Adrenal gland (tissue), 5 donors: Measurements from ENCODE around the gene DNAJC10.

Experiments
- POLR2A ChIP-seq, 2 donors: fragments of 450-650 bp; IDR thresholded peaks; one replicate each; pipeline ENCODE4 v1.6.1; 2017; ENCODE audit warnings: antibody characterized with exemption in 2 of 2, mild to moderate bottlenecking in 2 of 2, moderate library complexity in 1 of 2
- TF ChIP-seq, protein P1 (sequence below), 6 experiments: fragments of 450-650 bp in 4 of 6; fragments of 200-600 bp in 2 of 6; sonication (generic) in 1 of 6; IDR thresholded peaks; 1 replicate in 5 of 6; 2 replicates in 1 of 6; pipeline versions ENCODE4 v1.5.1 to v1.8.0; 2016 to 2021; ENCODE audit warnings: antibody characterized with exemption in 6 of 6, mild to moderate bottlenecking in 2 of 6, moderate library complexity in 1 of 6
- donor health status: DM: no; HTN: no; CAD: no.

- TF ChIP-seq, protein P1, sequence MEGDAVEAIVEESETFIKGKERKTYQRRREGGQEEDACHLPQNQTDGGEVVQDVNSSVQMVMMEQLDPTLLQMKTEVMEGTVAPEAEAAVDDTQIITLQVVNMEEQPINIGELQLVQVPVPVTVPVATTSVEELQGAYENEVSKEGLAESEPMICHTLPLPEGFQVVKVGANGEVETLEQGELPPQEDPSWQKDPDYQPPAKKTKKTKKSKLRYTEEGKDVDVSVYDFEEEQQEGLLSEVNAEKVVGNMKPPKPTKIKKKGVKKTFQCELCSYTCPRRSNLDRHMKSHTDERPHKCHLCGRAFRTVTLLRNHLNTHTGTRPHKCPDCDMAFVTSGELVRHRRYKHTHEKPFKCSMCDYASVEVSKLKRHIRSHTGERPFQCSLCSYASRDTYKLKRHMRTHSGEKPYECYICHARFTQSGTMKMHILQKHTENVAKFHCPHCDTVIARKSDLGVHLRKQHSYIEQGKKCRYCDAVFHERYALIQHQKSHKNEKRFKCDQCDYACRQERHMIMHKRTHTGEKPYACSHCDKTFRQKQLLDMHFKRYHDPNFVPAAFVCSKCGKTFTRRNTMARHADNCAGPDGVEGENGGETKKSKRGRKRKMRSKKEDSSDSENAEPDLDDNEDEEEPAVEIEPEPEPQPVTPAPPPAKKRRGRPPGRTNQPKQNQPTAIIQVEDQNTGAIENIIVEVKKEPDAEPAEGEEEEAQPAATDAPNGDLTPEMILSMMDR (IDR thresholded peaks at IDR 0.05): no peak
- TF ChIP-seq POLR2A (IDR thresholded peaks at IDR 0.05): no peak
Measured at GRCh38 chr2:182831921-182832320, 115.9 kb downstream of the DNAJC10 start.
